Natural killer cell (primary cell): ENCODE measurements around the gene TRIM41. TPM values are rescaled to one million over a fixed set of nuclear protein-coding genes. Genes with fewer than 3 reads are reported as not detected.

Experiments used
- ATAC-seq, 3 donors: fragments of 150-1000 bp in 2 of 3; fragments of 200-7000 bp in 1 of 3; cut with Tn5 transposase; 1 replicate in 1 of 3; 2 replicates in 2 of 3; pipeline ENCODE4 v1.10.0; 2021; ENCODE audit warnings: mild to moderate bottlenecking in 2 of 3, moderate library complexity in 2 of 3
- DNase-seq, 2 donors: peaks; one replicate each; pipeline versions ENCODE4 v3.0.0 to v3.0.0-alpha.2; 2013 to 2021; ENCODE audit warnings: mixed read lengths in 1 of 2
- H3K27ac ChIP-seq: one replicate; pipeline ENCODE4 v1.5.1; 2013; ENCODE audit warnings: mild to moderate bottlenecking, low read length
- H3K27me3 ChIP-seq: one replicate; pipeline ENCODE4 v1.6.1; 2013; ENCODE audit warnings: low read length; ENCODE audit not compliant: control insufficient read depth, insufficient read depth
- H3K36me3 ChIP-seq: one replicate; pipeline ENCODE4 v1.6.1; 2013; ENCODE audit warnings: low read length; ENCODE audit not compliant: control insufficient read depth, insufficient read depth
- H3K4me1 ChIP-seq: one replicate; pipeline ENCODE4 v1.6.1; 2013; ENCODE audit warnings: low read length; ENCODE audit not compliant: control insufficient read depth, insufficient read depth
- H3K4me3 ChIP-seq: one replicate; pipeline ENCODE4 v1.5.1; 2013; ENCODE audit warnings: low read length
- H3K9me3 ChIP-seq: one replicate; pipeline ENCODE4 v1.6.1; 2013; ENCODE audit warnings: low read length; ENCODE audit not compliant: control insufficient read depth, insufficient read depth
- H3K27ac Mint-ChIP-seq, 2 donors: one replicate each; pipeline ENCODE4 v1.8.0; 2022; ENCODE audit warnings: mild to moderate bottlenecking in 2 of 2, mixed read lengths in 2 of 2, moderate library complexity in 1 of 2
- H3K27me3 Mint-ChIP-seq, 2 donors: one replicate each; pipeline ENCODE4 v1.8.0; 2022; ENCODE audit warnings: low read depth in 2 of 2, mixed read lengths in 2 of 2
- H3K36me3 Mint-ChIP-seq: one replicate; pipeline ENCODE4 v1.8.0; 2022; ENCODE audit warnings: mixed read lengths
- H3K4me1 Mint-ChIP-seq, 2 donors: one replicate each; pipeline ENCODE4 v1.8.0; 2022; ENCODE audit warnings: mixed read lengths in 2 of 2
- H3K4me3 Mint-ChIP-seq: one replicate; pipeline ENCODE4 v1.8.0; 2022; ENCODE audit warnings: mild to moderate bottlenecking, moderate library complexity, mixed read lengths
- H3K9me3 Mint-ChIP-seq, 2 donors: one replicate each; pipeline ENCODE4 v1.8.0; 2022; ENCODE audit warnings: mixed read lengths in 2 of 2
- CTCF ChIP-seq: fragments of 200-600 bp; IDR thresholded peaks from one replicate; pipeline ENCODE4 v1.8.0; 2022; ENCODE audit warnings: antibody characterized with exemption
- WGBS: methylation state at CpG from one replicate; pipeline ENCODE4 v1.1.7; 2013; ENCODE audit warnings: missing lambda C conversion rate; ENCODE audit not compliant: insufficient coverage; 5-methylcytosine and 5-hydroxymethylcytosine counted together
- intact Hi-C: fragments of 100-400 bp; cut with micrococcal nuclease; formaldehyde crosslinking; loops from one replicate; pipeline ENCODE4 v1.14.2; 2022
- total RNA-seq, 4 donors: library from RNA; stranded (reverse); fragments of 120-200 nt in 1 of 4; gene quantifications; one replicate each; pipeline versions ENCODE4 v1.2.3 to v1.2.4, GENCODE V29; 2013 to 2022

The TRIM41 gene
- total RNA-seq, 3 donors from 2014 or later (not counting 1 experiment from before 2014, with no cell fraction given), result 33.4 to 41.6 (median 36.0) TPM

GRCh38 chr5:181219262-181220177, 3.6 kb upstream of the TRIM41 start:
- peaks cover 6% of the 10 kb centered on the region for H3K36me3 Mint-ChIP-seq
- H3K4me1 ChIP-seq, result peaks cover 66% of the 10 kb centered on the region
- H3K9me3 ChIP-seq, result no peaks in the 10 kb centered on the region
- H3K27ac ChIP-seq, result no peak overlapping the region
- H3K27ac Mint-ChIP-seq, result peak overlapping the region; percentile 96 to 99
- ATAC-seq (no peak), DNase-seq (no peak)
- H3K4me3 Mint-ChIP-seq, result peak overlapping the region; percentile 69
- no peaks in the 10 kb centered on the region for H3K27me3 ChIP-seq
- no peak for TF ChIP-seq CTCF
- whole genome bisulfite sequencing, result 87% methylated on average over 49 of the region's 49 CpGs
- H3K9me3 Mint-ChIP-seq, result no peaks in the 10 kb centered on the region
- H3K36me3 ChIP-seq, result no peaks in the 10 kb centered on the region
- no peak overlapping the region for H3K4me3 ChIP-seq
- intact Hi-C loops, result loop anchor here (10.0 kb wide), 1 partner anchor 415 kb away; the partner anchor contains the start of gene MGAT1
- peaks cover 66 to 74% of the 10 kb centered on the region in 2 donors for H3K4me1 Mint-ChIP-seq
- peaks cover 0 to 2% of the 10 kb centered on the region in 2 donors for H3K27me3 Mint-ChIP-seq

GRCh38 chr5:181220178-181220515, 2.9 kb upstream of the TRIM41 start:
- H3K27ac Mint-ChIP-seq, result peak overlapping the region; percentile 96 to 99

GRCh38 chr5:181221105-181221791, 1.8 kb upstream of the TRIM41 start:
- no peak for TF ChIP-seq CTCF
- H3K4me3 ChIP-seq, result peak overlapping the region; percentile 1
- H3K4me1 Mint-ChIP-seq, result peaks cover 74 to 84% of the 10 kb centered on the region in 2 donors
- DNase-seq (peak; percentile 57 to 88), ATAC-seq (no peak)
- no peaks in the 10 kb centered on the region for H3K27me3 ChIP-seq
- H3K9me3 ChIP-seq, result no peaks in the 10 kb centered on the region
- peaks cover 68% of the 10 kb centered on the region for H3K4me1 ChIP-seq
- H3K27ac Mint-ChIP-seq, result peak overlapping the region; percentile 96 to 99
- peak overlapping the region; percentile 95 for H3K4me3 Mint-ChIP-seq
- 42% methylated on average over 22 of the region's 27 CpGs for WGBS
- no peaks in the 10 kb centered on the region for H3K36me3 ChIP-seq
- intact Hi-C loops, result loop anchor here (10.0 kb wide), 1 partner anchor 416 kb away; the partner anchor contains the start of gene MGAT1
- peaks cover 0 to 2% of the 10 kb centered on the region in 2 donors for H3K27me3 Mint-ChIP-seq
- no peaks in the 10 kb centered on the region for H3K9me3 Mint-ChIP-seq
- H3K36me3 Mint-ChIP-seq, result peaks cover 6% of the 10 kb centered on the region
- peak overlapping the region; percentile 91 for H3K27ac ChIP-seq

More at GRCh38 chr5:181220178-181220515, 2.9 kb upstream of the TRIM41 start:
- intact Hi-C loops, result loop anchor here (10.0 kb wide), 1 partner anchor 415 kb away; the partner anchor contains the start of gene MGAT1
- Histone ChIP-seq H3K4me3 (no peak overlapping the region), H3K4me1 (peaks cover 73% of the 10 kb centered on the region), H3K27ac (no peak overlapping the region), H3K27me3 (no peaks in the 10 kb centered on the region), H3K9me3 (no peaks in the 10 kb centered on the region), H3K36me3 (no peaks in the 10 kb centered on the region)
- H3K4me3 Mint-ChIP-seq, result peak overlapping the region; percentile 69
- TF ChIP-seq CTCF, result no peak
- DNase-seq (no peak), ATAC-seq (no peak)
- H3K4me1 Mint-ChIP-seq, result peaks cover 71 to 80% of the 10 kb centered on the region in 2 donors
- H3K27me3 Mint-ChIP-seq, result peaks cover 0 to 2% of the 10 kb centered on the region in 2 donors
- over 99% methylated on average over 10 of the region's 10 CpGs for WGBS
- peaks cover 6% of the 10 kb centered on the region for H3K36me3 Mint-ChIP-seq
- H3K9me3 Mint-ChIP-seq, result no peaks in the 10 kb centered on the region
